Right atrium auricular region (tissue), 2 donors: Measurements from ENCODE around the gene ZNF90. TPM values are rescaled to one million over a fixed set of nuclear protein-coding genes. Genes with fewer than 3 reads are reported as not detected.
"Not testable (repeated sequence)": the region's sequence is repeated elsewhere in the genome, so short reads cannot be mapped to it uniquely, and the experiment has no call there.

Experiments used
- DNase-seq: peaks from one replicate; pipeline ENCODE4 v3.0.0-alpha.2; 2019; ENCODE audit warnings: low spot score
- H3K27ac ChIP-seq, 2 donors: fragments of 200-600 bp; sonication (generic); 1 replicate in 1 of 2; 2 replicates in 1 of 2; pipeline ENCODE4 v1.5.1; 2016 to 2019
- H3K27me3 ChIP-seq, 2 donors: fragments of 200-600 bp; sonication (generic); one replicate each; pipeline versions ENCODE4 v1.5.1 to v1.6.0; 2017 to 2019
- H3K36me3 ChIP-seq: fragments of 200-600 bp; sonication (generic); one replicate; pipeline ENCODE4 v1.5.1; 2016
- H3K4me1 ChIP-seq, 2 donors: fragments of 200-600 bp; sonication (generic); one replicate each; pipeline versions ENCODE4 v1.5.1 to v1.6.0; 2017 to 2019
- H3K4me3 ChIP-seq, 2 donors: fragments of 200-600 bp; sonication (generic); 1 replicate in 1 of 2; 2 replicates in 1 of 2; pipeline ENCODE4 v1.5.1; 2017 to 2019; ENCODE audit warnings: mild to moderate bottlenecking in 1 of 2, moderate library complexity in 1 of 2
- H3K9me3 ChIP-seq, 2 donors: fragments of 200-600 bp; sonication (generic); one replicate each; pipeline ENCODE4 v1.5.1; 2019
- CTCF ChIP-seq, 2 donors: fragments of 200-600 bp; sonication (generic); IDR thresholded peaks; one replicate each; pipeline ENCODE4 v1.5.1; 2019; ENCODE audit warnings: antibody characterized with exemption in 2 of 2
- total RNA-seq, 2 donors: library from RNA; depleted of rRNA; stranded (reverse); fragments of >200 nt; gene quantifications; one replicate each; pipeline ENCODE4 v1.1.0, GENCODE V29; 2016

Gene ZNF90
- total RNA-seq, 2 donors from 2014 or later: 0.79 to 1.2 TPM

GRCh38 chr19:20124879-20125278, 47.1 kb downstream of the ZNF90 start:
- no peak overlapping the region for H3K4me3 ChIP-seq
- no peak for TF ChIP-seq CTCF (IDR thresholded peaks at IDR 0.05)
- no peaks in the 10 kb centered on the region for H3K4me1 ChIP-seq
- H3K27ac ChIP-seq: no peak overlapping the region
- H3K9me3 ChIP-seq: peaks cover 6 to 92% of the 10 kb centered on the region in 2 donors
- no peak for DNase-seq
- no peaks in the 10 kb centered on the region for H3K27me3 ChIP-seq
- H3K36me3 ChIP-seq: no peaks in the 10 kb centered on the region

GRCh38 chr19:20132933-20133332, 55.1 kb downstream of the ZNF90 start:
- H3K27ac ChIP-seq, H3K4me3 ChIP-seq, H3K4me1 ChIP-seq, DNase-seq, H3K36me3 ChIP-seq, H3K27me3 ChIP-seq: not testable (repeated sequence)
- peaks cover 0 to 34% of the 10 kb centered on the region in 2 donors for H3K9me3 ChIP-seq

GRCh38 chr19:20137714-20138113, 59.9 kb downstream of the ZNF90 start:
- H3K36me3 ChIP-seq, H3K4me1 ChIP-seq, DNase-seq, H3K4me3 ChIP-seq, H3K27me3 ChIP-seq, H3K27ac ChIP-seq: not testable (repeated sequence)
- H3K9me3 ChIP-seq: peaks cover 0 to 16% of the 10 kb centered on the region in 2 donors

- no peaks in the 10 kb centered on the region for H3K9me3 ChIP-seq
- DNase-seq: no peak
- H3K4me3 ChIP-seq: no peak overlapping the region
- no peaks in the 10 kb centered on the region for H3K36me3 ChIP-seq
- no peaks in the 10 kb centered on the region for H3K4me1 ChIP-seq
- no peaks in the 10 kb centered on the region for H3K27me3 ChIP-seq
- H3K27ac ChIP-seq: no peak overlapping the region
- TF ChIP-seq CTCF (IDR thresholded peaks at IDR 0.05): no peak
Measured at GRCh38 chr19:20151617-20152145, 73.9 kb downstream of the ZNF90 start.

- not testable (repeated sequence) for H3K4me3 ChIP-seq, H3K9me3 ChIP-seq, H3K27me3 ChIP-seq, H3K36me3 ChIP-seq, H3K27ac ChIP-seq, H3K4me1 ChIP-seq, DNase-seq
Measured at GRCh38 chr19:20152506-20152905, 74.7 kb downstream of the ZNF90 start.

GRCh38 chr19:20153281-20153680, 75.5 kb downstream of the ZNF90 start:
- TF ChIP-seq CTCF (IDR thresholded peaks at IDR 0.05): no peak
- no peaks in the 10 kb centered on the region for H3K27me3 ChIP-seq
- no peaks in the 10 kb centered on the region for H3K36me3 ChIP-seq
- no peaks in the 10 kb centered on the region for H3K9me3 ChIP-seq
- H3K27ac ChIP-seq: no peak overlapping the region
- H3K4me3 ChIP-seq: no peak overlapping the region
- DNase-seq: no peak
- H3K4me1 ChIP-seq: no peaks in the 10 kb centered on the region

- H3K27ac ChIP-seq: no peak overlapping the region
- DNase-seq: no peak
- H3K27me3 ChIP-seq: no peaks in the 10 kb centered on the region
- H3K9me3 ChIP-seq: no peaks in the 10 kb centered on the region
- TF ChIP-seq CTCF (IDR thresholded peaks at IDR 0.05): no peak
- no peak overlapping the region for H3K4me3 ChIP-seq
- no peaks in the 10 kb centered on the region for H3K4me1 ChIP-seq
- H3K36me3 ChIP-seq: no peaks in the 10 kb centered on the region
Measured at GRCh38 chr19:20154636-20155035, 76.8 kb downstream of the ZNF90 start.
